Activated naive CD4-positive, alpha-beta T cell treated with anti-CD3 and anti-CD28 coated beads, Interleukin-2, amount 50 U/mL, for 24 hours (primary cell): ENCODE data around the gene STXBP4.
"Not testable (repeated sequence)": the region's sequence is repeated elsewhere in the genome, so short reads cannot be mapped to it uniquely, and the experiment has no call there.

Source experiments
- H3K27ac Mint-ChIP-seq: one replicate; pipeline ENCODE4 v1.8.0; 2021; ENCODE audit warnings: mild to moderate bottlenecking, mixed read lengths
- H3K27me3 Mint-ChIP-seq: one replicate; pipeline ENCODE4 v1.8.0; 2021; ENCODE audit warnings: mixed read lengths
- H3K36me3 Mint-ChIP-seq: one replicate; pipeline ENCODE4 v1.8.0; 2021; ENCODE audit warnings: mixed read lengths
- H3K4me1 Mint-ChIP-seq: one replicate; pipeline ENCODE4 v1.8.0; 2021; ENCODE audit warnings: mixed read lengths
- H3K4me3 Mint-ChIP-seq: one replicate; pipeline ENCODE4 v1.8.0; 2021; ENCODE audit warnings: mild to moderate bottlenecking, mixed read lengths
- H3K9me3 Mint-ChIP-seq: one replicate; pipeline ENCODE4 v1.8.0; 2021; ENCODE audit warnings: mixed read lengths

Gene STXBP4

GRCh38 chr17:55062921-55063320 is 94.4 kb downstream of the STXBP4 start:
- H3K27ac Mint-ChIP-seq: no peak overlapping the region
- H3K4me1 Mint-ChIP-seq: peaks cover 4% of the 10 kb centered on the region
- no peak overlapping the region for H3K4me3 Mint-ChIP-seq
- peaks cover 1% of the 10 kb centered on the region for H3K36me3 Mint-ChIP-seq
- H3K9me3 Mint-ChIP-seq: no peaks in the 10 kb centered on the region
- no peaks in the 10 kb centered on the region for H3K27me3 Mint-ChIP-seq

GRCh38 chr17:55063885-55064874 is 95.6 kb downstream of the STXBP4 start:
- H3K4me1 Mint-ChIP-seq: peaks cover 4% of the 10 kb centered on the region
- no peak overlapping the region for H3K27ac Mint-ChIP-seq
- H3K9me3 Mint-ChIP-seq: no peaks in the 10 kb centered on the region
- no peak overlapping the region for H3K4me3 Mint-ChIP-seq
- no peaks in the 10 kb centered on the region for H3K27me3 Mint-ChIP-seq
- H3K36me3 Mint-ChIP-seq: peaks cover 1% of the 10 kb centered on the region

- Mint-ChIP-seq H3K9me3 (no peaks in the 10 kb centered on the region), H3K4me3 (no peak overlapping the region), H3K27ac (no peak overlapping the region), H3K27me3 (no peaks in the 10 kb centered on the region), H3K4me1 (peaks cover 4% of the 10 kb centered on the region), H3K36me3 (peaks cover 1% of the 10 kb centered on the region)
Measured at GRCh38 chr17:55067697-55068439, 99.3 kb downstream of the STXBP4 start.

GRCh38 chr17:55068862-55069811 is 100.6 kb downstream of the STXBP4 start:
- Mint-ChIP-seq H3K9me3 (no peaks in the 10 kb centered on the region), H3K27ac (no peak overlapping the region)

GRCh38 chr17:55069983-55070529 is 101.5 kb downstream of the STXBP4 start:
- Mint-ChIP-seq H3K9me3 (no peaks in the 10 kb centered on the region), H3K4me3 (no peak overlapping the region), H3K36me3 (peaks cover 2% of the 10 kb centered on the region), H3K4me1 (peaks cover 4% of the 10 kb centered on the region), H3K27me3 (no peaks in the 10 kb centered on the region), H3K27ac (no peak overlapping the region)

More at GRCh38 chr17:55068862-55069811, 100.6 kb downstream of the STXBP4 start:
- Mint-ChIP-seq H3K36me3 (peaks cover 1% of the 10 kb centered on the region), H3K4me3 (no peak overlapping the region), H3K27me3 (no peaks in the 10 kb centered on the region), H3K4me1 (peaks cover 4% of the 10 kb centered on the region)

- H3K9me3 Mint-ChIP-seq: no peaks in the 10 kb centered on the region
- no peaks in the 10 kb centered on the region for H3K4me1 Mint-ChIP-seq
- H3K27me3 Mint-ChIP-seq: no peaks in the 10 kb centered on the region
- H3K27ac Mint-ChIP-seq: no peak overlapping the region
- H3K36me3 Mint-ChIP-seq: peaks cover 12% of the 10 kb centered on the region
- no peak overlapping the region for H3K4me3 Mint-ChIP-seq
Measured at GRCh38 chr17:55072898-55073297, 104.3 kb downstream of the STXBP4 start.

GRCh38 chr17:55073467-55073866 is 104.9 kb downstream of the STXBP4 start:
- H3K36me3 Mint-ChIP-seq: peaks cover 17% of the 10 kb centered on the region
- not testable (repeated sequence) for H3K4me1 Mint-ChIP-seq, H3K27ac Mint-ChIP-seq, H3K9me3 Mint-ChIP-seq, H3K4me3 Mint-ChIP-seq, H3K27me3 Mint-ChIP-seq

GRCh38 chr17:55081559-55081958 is 113.0 kb downstream of the STXBP4 start:
- H3K4me3 Mint-ChIP-seq: no peak overlapping the region
- no peaks in the 10 kb centered on the region for H3K9me3 Mint-ChIP-seq
- peaks cover 26% of the 10 kb centered on the region for H3K36me3 Mint-ChIP-seq
- H3K4me1 Mint-ChIP-seq: no peaks in the 10 kb centered on the region
- no peak overlapping the region for H3K27ac Mint-ChIP-seq
- H3K27me3 Mint-ChIP-seq: no peaks in the 10 kb centered on the region

- Mint-ChIP-seq H3K27ac (no peak overlapping the region), H3K36me3 (peaks cover 21% of the 10 kb centered on the region), H3K4me3 (no peak overlapping the region)
Measured at GRCh38 chr17:55086635-55087058, 118.1 kb downstream of the STXBP4 start.

GRCh38 chr17:55089256-55089655 is 120.7 kb downstream of the STXBP4 start:
- peaks cover 12% of the 10 kb centered on the region for H3K36me3 Mint-ChIP-seq
- no peak overlapping the region for H3K4me3 Mint-ChIP-seq
- no peaks in the 10 kb centered on the region for H3K9me3 Mint-ChIP-seq
- H3K27ac Mint-ChIP-seq: no peak overlapping the region
- H3K4me1 Mint-ChIP-seq: peaks cover 7% of the 10 kb centered on the region
- H3K27me3 Mint-ChIP-seq: no peaks in the 10 kb centered on the region

More at GRCh38 chr17:55086635-55087058, 118.1 kb downstream of the STXBP4 start:
- H3K9me3 Mint-ChIP-seq: no peaks in the 10 kb centered on the region
- no peaks in the 10 kb centered on the region for H3K27me3 Mint-ChIP-seq
- H3K4me1 Mint-ChIP-seq: peaks cover 7% of the 10 kb centered on the region

- Mint-ChIP-seq H3K27ac (peak overlapping the region; percentile 21), H3K9me3 (no peaks in the 10 kb centered on the region), H3K27me3 (no peaks in the 10 kb centered on the region), H3K4me3 (no peak overlapping the region), H3K4me1 (peaks cover 7% of the 10 kb centered on the region), H3K36me3 (peaks cover 12% of the 10 kb centered on the region)
Measured at GRCh38 chr17:55090079-55090492, 121.5 kb downstream of the STXBP4 start.

GRCh38 chr17:55093353-55093752 is 124.8 kb downstream of the STXBP4 start:
- peaks cover 6% of the 10 kb centered on the region for H3K36me3 Mint-ChIP-seq
- no peak overlapping the region for H3K27ac Mint-ChIP-seq
- no peak overlapping the region for H3K4me3 Mint-ChIP-seq
- no peaks in the 10 kb centered on the region for H3K27me3 Mint-ChIP-seq
- H3K9me3 Mint-ChIP-seq: no peaks in the 10 kb centered on the region
- H3K4me1 Mint-ChIP-seq: peaks cover 7% of the 10 kb centered on the region

GRCh38 chr17:55098765-55099164 is 130.2 kb downstream of the STXBP4 start:
- Mint-ChIP-seq H3K27me3 (no peaks in the 10 kb centered on the region), H3K36me3 (peaks cover 25% of the 10 kb centered on the region), H3K27ac (no peak overlapping the region), H3K4me1 (no peaks in the 10 kb centered on the region), H3K9me3 (peaks cover 10% of the 10 kb centered on the region), H3K4me3 (no peak overlapping the region)

- H3K4me1 Mint-ChIP-seq: no peaks in the 10 kb centered on the region
- H3K4me3 Mint-ChIP-seq: no peak overlapping the region
- peaks cover 20% of the 10 kb centered on the region for H3K36me3 Mint-ChIP-seq
- H3K9me3 Mint-ChIP-seq: peaks cover 7% of the 10 kb centered on the region
- no peaks in the 10 kb centered on the region for H3K27me3 Mint-ChIP-seq
- no peak overlapping the region for H3K27ac Mint-ChIP-seq
Measured at GRCh38 chr17:55110521-55110920, 142.0 kb downstream of the STXBP4 start.

- no peaks in the 10 kb centered on the region for H3K9me3 Mint-ChIP-seq
- no peaks in the 10 kb centered on the region for H3K4me1 Mint-ChIP-seq
- no peaks in the 10 kb centered on the region for H3K27me3 Mint-ChIP-seq
- peaks cover 13% of the 10 kb centered on the region for H3K36me3 Mint-ChIP-seq
- no peak overlapping the region for H3K4me3 Mint-ChIP-seq
- H3K27ac Mint-ChIP-seq: no peak overlapping the region
Measured at GRCh38 chr17:55114283-55114682, 145.7 kb downstream of the STXBP4 start.
